ENCODE data around the gene SPON2. TPM values are rescaled to one million over a fixed set of nuclear protein-coding genes. Genes with fewer than 3 reads are reported as not detected.

SPON2 gene
- total and polyA plus RNA-seq, 8 donors = 7.7 to 94.2 (median 21.7) TPM

- peak overlapping the region; percentile 24 to 31 for H3K4me3 ChIP-seq
- peak in 2 of 4 donors; percentile 39 to 82 for DNase-seq
- peaks cover 24 to 64% of the 10 kb centered on the region in 2 donors for H3K27me3 ChIP-seq
- no peaks in the 10 kb centered on the region for H3K9me3 ChIP-seq
- peaks cover 27 to 50% of the 10 kb centered on the region in 2 donors for H3K4me1 ChIP-seq
- ATAC-seq = no peak
- no peak for TF ChIP-seq CTCF (IDR thresholded peaks at IDR 0.05)
- peak overlapping the region; percentile 38 to 61 for H3K27ac ChIP-seq
- peaks cover 0 to 13% of the 10 kb centered on the region in 2 donors for H3K36me3 ChIP-seq
- intact Hi-C loops (cut with DNase I) = no loop called here
Measured at GRCh38 chr4:1171311-1172227, 814 bp downstream of the SPON2 start.

- no peak for ATAC-seq
- intact Hi-C loops (cut with DNase I) = no loop called here
- H3K27me3 ChIP-seq = peaks cover 24 to 64% of the 10 kb centered on the region in 2 donors
- TF ChIP-seq CTCF (IDR thresholded peaks at IDR 0.05) = no peak
- H3K9me3 ChIP-seq = no peaks in the 10 kb centered on the region
- peak overlapping the region; percentile 24 to 31 for H3K4me3 ChIP-seq
- peaks cover 27 to 50% of the 10 kb centered on the region in 2 donors for H3K4me1 ChIP-seq
- no peak overlapping the region for H3K27ac ChIP-seq
- DNase-seq = no peak
- peaks cover 0 to 13% of the 10 kb centered on the region in 2 donors for H3K36me3 ChIP-seq
Measured at GRCh38 chr4:1170976-1171310, 1.4 kb downstream of the SPON2 start.

GRCh38 chr4:1170156-1170975 lies 2.0 kb downstream of the SPON2 start:
- TF ChIP-seq CTCF (IDR thresholded peaks at IDR 0.05) = no peak
- ATAC-seq (no peak), DNase-seq (peak in 1 of 4 donors; percentile 69)
- intact Hi-C loops (cut with DNase I) = no loop called here
- Histone ChIP-seq H3K36me3 (peaks cover 0 to 13% of the 10 kb centered on the region in 2 donors), H3K9me3 (no peaks in the 10 kb centered on the region), H3K27ac (no peak overlapping the region), H3K4me1 (peaks cover 27 to 50% of the 10 kb centered on the region in 2 donors), H3K27me3 (peaks cover 24 to 64% of the 10 kb centered on the region in 2 donors), H3K4me3 (peak overlapping the region; percentile 24 to 31)

GRCh38 chr4:1169691-1170096 lies 2.7 kb downstream of the SPON2 start:
- ATAC-seq = no peak
- DNase-seq = peak in 1 of 4 donors; percentile 74
- H3K27me3 ChIP-seq = peaks cover 24 to 64% of the 10 kb centered on the region in 2 donors
- no peak overlapping the region for H3K27ac ChIP-seq
- H3K4me3 ChIP-seq = no peak overlapping the region
- TF ChIP-seq CTCF (IDR thresholded peaks at IDR 0.05) = no peak
- peaks cover 0 to 13% of the 10 kb centered on the region in 2 donors for H3K36me3 ChIP-seq
- H3K9me3 ChIP-seq = no peaks in the 10 kb centered on the region
- H3K4me1 ChIP-seq = peaks cover 27 to 50% of the 10 kb centered on the region in 2 donors
- intact Hi-C loops (cut with DNase I) = loop anchor here in 1 of 2 donors (10.0 kb wide), 1 partner anchor 75 kb away; the partner anchor contains the start of gene CTBP1

Data from left lung (tissue), 10 donors.